IPS-18a (cell line): ENCODE results near the gene DCTN2.

ENCODE experiments used
- H3K27ac ChIP-seq: one replicate; pipeline ENCODE4 v1.5.1; 2013; ENCODE audit warnings: low read length
- H3K27me3 ChIP-seq: one replicate; pipeline ENCODE4 v1.6.1; 2013; ENCODE audit warnings: mild to moderate bottlenecking, low read length; ENCODE audit not compliant: control insufficient read depth, insufficient read depth
- H3K36me3 ChIP-seq: one replicate; pipeline ENCODE4 v1.6.1; 2013; ENCODE audit warnings: low read depth, low read length; ENCODE audit not compliant: control insufficient read depth
- H3K4me1 ChIP-seq: one replicate; pipeline ENCODE4 v1.6.1; 2013; ENCODE audit warnings: low read depth, low read length; ENCODE audit not compliant: control insufficient read depth
- H3K4me3 ChIP-seq: one replicate; pipeline ENCODE4 v1.5.1; 2013; ENCODE audit warnings: low read length
- H3K9ac ChIP-seq: one replicate; pipeline ENCODE4 v1.6.1; 2013; ENCODE audit warnings: mild to moderate bottlenecking, low read length, moderate library complexity
- H3K9me3 ChIP-seq: one replicate; pipeline ENCODE4 v1.6.1; 2013; ENCODE audit warnings: low read depth, low read length; ENCODE audit not compliant: control insufficient read depth

Gene DCTN2

GRCh38 chr12:57554897-57555296 lies 7.9 kb upstream of the DCTN2 start:
- Histone ChIP-seq H3K27me3 (no peaks in the 10 kb centered on the region), H3K27ac (no peak overlapping the region), H3K9me3 (no peaks in the 10 kb centered on the region), H3K4me3 (no peak overlapping the region), H3K36me3 (no peaks in the 10 kb centered on the region), H3K4me1 (peaks cover 21% of the 10 kb centered on the region), H3K9ac (no peak overlapping the region)

DNA sequence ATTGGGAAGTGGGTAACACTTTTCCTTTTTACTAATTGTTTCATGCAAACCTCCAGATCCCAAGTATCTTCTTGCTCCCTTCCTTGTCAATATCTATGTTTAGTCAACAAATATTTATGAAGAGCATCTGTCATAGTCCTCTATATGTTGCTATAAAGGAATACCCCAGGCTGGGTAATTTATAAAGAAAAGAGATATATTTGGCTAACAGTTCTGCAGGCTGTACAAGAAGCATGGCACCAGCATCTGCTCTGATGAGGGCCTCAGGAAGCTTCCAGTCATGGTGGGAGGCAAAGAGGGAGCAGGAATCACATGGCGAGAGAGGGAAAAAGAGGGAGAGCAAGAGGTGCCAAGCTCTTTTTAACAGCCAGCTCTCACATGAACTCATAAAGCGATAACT lies 7.5 kb upstream of the DCTN2 start:
- H3K9me3 ChIP-seq, result no peaks in the 10 kb centered on the region
- no peak overlapping the region for H3K27ac ChIP-seq
- H3K9ac ChIP-seq, result no peak overlapping the region
- H3K4me3 ChIP-seq, result no peak overlapping the region
- H3K4me1 ChIP-seq, result peaks cover 22% of the 10 kb centered on the region
- peaks cover under 1% of the 10 kb centered on the region for H3K27me3 ChIP-seq
- H3K36me3 ChIP-seq, result no peaks in the 10 kb centered on the region

- no peak overlapping the region for H3K4me3 ChIP-seq
Observed at GRCh38 chr12:57553343-57554202, 6.6 kb upstream of the DCTN2 start.

DNA sequence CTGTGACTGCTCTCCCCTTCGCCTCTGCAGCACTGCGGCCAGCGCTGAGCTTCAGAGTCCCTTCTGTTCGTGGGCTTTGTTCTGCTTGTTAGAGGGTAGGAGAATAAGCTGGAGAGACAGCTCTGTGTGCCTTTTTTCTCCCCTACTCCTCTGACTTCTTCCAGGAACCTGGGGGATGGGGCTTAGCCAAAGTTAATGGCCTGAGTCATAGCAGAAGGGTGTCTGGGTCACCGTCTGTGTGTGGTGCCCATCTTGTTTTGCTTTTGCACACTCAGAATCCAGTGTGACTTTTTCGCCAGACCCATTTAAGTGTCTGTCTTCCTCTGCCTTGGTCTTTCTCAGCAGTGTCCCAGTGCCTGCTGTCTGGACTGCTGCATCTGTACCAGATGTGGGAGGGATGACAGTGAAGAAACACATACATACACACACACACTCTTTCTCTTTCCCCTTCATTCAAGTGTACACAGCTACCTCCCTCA lies 5.9 kb upstream of the DCTN2 start:
- Histone ChIP-seq H3K36me3 (no peaks in the 10 kb centered on the region), H3K9ac (no peak overlapping the region), H3K9me3 (no peaks in the 10 kb centered on the region), H3K4me3 (no peak overlapping the region), H3K27me3 (peaks cover 17% of the 10 kb centered on the region), H3K4me1 (peaks cover 27% of the 10 kb centered on the region), H3K27ac (no peak overlapping the region)

More at GRCh38 chr12:57553343-57554202, 6.6 kb upstream of the DCTN2 start:
- Histone ChIP-seq H3K27ac (no peak overlapping the region), H3K4me1 (peaks cover 27% of the 10 kb centered on the region), H3K27me3 (peaks cover 10% of the 10 kb centered on the region), H3K36me3 (no peaks in the 10 kb centered on the region), H3K9ac (no peak overlapping the region), H3K9me3 (no peaks in the 10 kb centered on the region)

DNA sequence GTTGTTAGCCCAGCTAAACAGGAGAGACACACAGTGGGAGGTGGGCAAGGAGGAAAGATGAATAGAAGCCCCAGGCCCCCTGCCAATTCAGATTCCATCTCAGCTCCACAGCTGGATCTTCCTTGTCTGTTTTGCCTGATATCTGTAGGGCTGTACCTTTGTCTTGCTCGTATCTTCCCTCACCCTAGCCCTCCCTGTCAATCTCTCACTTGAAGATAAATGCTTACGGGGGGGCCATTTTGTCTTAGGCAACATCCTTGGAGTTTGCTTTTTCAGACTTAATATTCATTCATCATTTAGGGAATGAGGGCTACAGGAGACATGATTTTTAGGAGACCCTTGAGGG lies 5.3 kb upstream of the DCTN2 start:
- Histone ChIP-seq H3K27me3 (peaks cover 21% of the 10 kb centered on the region), H3K9ac (no peak overlapping the region), H3K36me3 (no peaks in the 10 kb centered on the region), H3K4me3 (no peak overlapping the region), H3K27ac (no peak overlapping the region), H3K4me1 (peaks cover 29% of the 10 kb centered on the region), H3K9me3 (no peaks in the 10 kb centered on the region)

GRCh38 chr12:57551637-57552305 lies 4.8 kb upstream of the DCTN2 start:
- Histone ChIP-seq H3K9me3 (no peaks in the 10 kb centered on the region), H3K9ac (no peak overlapping the region), H3K36me3 (no peaks in the 10 kb centered on the region), H3K4me1 (peaks cover 30% of the 10 kb centered on the region), H3K27me3 (peaks cover 21% of the 10 kb centered on the region), H3K4me3 (no peak overlapping the region), H3K27ac (no peak overlapping the region)

- no peaks in the 10 kb centered on the region for H3K9me3 ChIP-seq
- H3K27me3 ChIP-seq, result peaks cover 21% of the 10 kb centered on the region
- peak overlapping the region; percentile 66 for H3K4me3 ChIP-seq
- H3K9ac ChIP-seq, result peak overlapping the region; percentile 31
- H3K4me1 ChIP-seq, result peaks cover 35% of the 10 kb centered on the region
- H3K36me3 ChIP-seq, result no peaks in the 10 kb centered on the region
- no peak overlapping the region for H3K27ac ChIP-seq
Observed at GRCh38 chr12:57550641-57551549, 3.9 kb upstream of the DCTN2 start.

DNA sequence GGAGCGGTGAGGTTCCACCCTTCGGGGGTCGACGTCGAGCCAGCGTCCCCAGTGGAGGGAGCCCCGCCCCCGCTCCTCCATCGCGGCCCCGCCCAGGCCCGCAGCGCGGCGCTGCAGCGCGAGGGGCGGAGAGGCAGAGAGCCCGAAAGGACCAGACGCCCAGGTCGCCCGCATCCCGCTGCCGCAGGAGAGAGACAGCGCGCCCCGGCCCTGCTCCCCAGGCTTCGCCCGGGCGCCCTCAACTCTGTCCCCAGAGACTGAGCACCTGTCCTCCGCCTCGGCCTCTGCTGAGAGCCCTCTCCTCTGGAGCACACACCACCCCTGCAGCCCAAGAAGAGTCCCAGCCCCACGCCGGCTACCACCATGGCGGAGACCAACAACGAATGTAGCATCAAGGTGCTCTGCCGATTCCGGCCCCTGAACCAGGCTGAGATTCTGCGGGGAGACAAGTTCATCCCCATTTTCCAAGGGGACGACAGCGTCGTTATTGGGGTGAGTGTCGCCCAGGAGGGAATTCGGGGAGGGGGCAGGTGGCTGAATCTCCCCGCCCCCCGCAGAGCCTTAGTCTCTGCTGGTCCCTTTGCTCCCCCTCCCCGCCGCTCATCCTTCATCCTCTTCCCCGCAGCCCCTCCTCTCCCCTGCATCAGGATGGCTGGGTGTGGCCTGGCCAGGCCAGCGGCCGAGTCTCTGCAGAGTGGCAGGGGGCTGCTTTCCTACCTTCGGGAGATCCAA lies 3.1 kb upstream of the DCTN2 start, which contains the start of gene KIF5A:
TSS of gene KIF5A (plus strand) at position 136 of the 732 bp plus-strand sequence. CDS start at position 364, 228 bp downstream.
- Histone ChIP-seq H3K4me3 (peak within 1 kb of the TSS; percentile 66), H3K9me3 (no peaks in the 10 kb centered on the region), H3K9ac (peak within 1 kb of the TSS; percentile 31), H3K4me1 (peaks cover 37% of the 10 kb centered on the region), H3K27me3 (peaks cover 21% of the 10 kb centered on the region), H3K27ac (no peak within 1 kb of the TSS), H3K36me3 (peaks cover under 1% of the 10 kb centered on the region)

DNA sequence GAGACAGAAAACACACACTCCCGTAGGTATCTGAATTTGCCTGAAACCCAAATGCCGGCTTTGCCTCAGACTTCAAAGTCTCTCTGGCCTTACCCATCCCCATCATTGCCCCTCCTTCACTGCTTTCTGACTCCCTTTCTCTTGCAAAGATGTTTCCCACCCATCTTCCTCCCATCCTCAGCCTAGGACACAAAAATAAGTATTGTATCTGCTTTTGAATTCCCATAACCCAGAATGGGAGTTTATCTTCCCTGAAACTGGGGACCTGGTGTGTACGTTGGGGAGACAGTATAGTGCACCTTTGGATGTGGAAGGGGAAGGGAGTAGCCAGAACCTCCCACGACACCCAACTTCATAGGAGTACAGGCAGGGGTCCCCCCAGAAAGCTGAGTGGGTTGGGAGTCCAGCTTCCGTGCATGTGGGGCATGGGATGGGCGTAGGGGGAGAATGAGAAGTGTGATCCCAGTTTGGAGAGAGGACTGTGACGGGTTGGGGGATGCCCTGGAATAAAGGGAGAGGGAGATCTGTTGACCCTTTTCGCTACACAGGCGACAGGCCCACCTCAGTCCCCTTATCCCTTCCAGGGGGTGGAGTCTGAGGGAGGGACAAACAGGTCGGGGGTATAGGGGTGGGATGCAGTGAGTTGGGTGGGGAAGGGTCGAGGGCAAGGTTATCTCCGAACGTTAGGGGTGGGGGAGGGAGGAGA lies 2.4 kb upstream of the DCTN2 start:
- Histone ChIP-seq H3K36me3 (peaks cover 5% of the 10 kb centered on the region), H3K4me3 (peak overlapping the region; percentile 66), H3K9ac (no peak overlapping the region), H3K4me1 (peaks cover 37% of the 10 kb centered on the region), H3K27me3 (peaks cover 21% of the 10 kb centered on the region), H3K9me3 (no peaks in the 10 kb centered on the region), H3K27ac (no peak overlapping the region)

GRCh38 chr12:57548488-57548887 lies 1.5 kb upstream of the DCTN2 start:
- Histone ChIP-seq H3K27me3 (peaks cover 21% of the 10 kb centered on the region), H3K4me1 (peaks cover 37% of the 10 kb centered on the region), H3K36me3 (peaks cover 5% of the 10 kb centered on the region), H3K4me3 (no peak overlapping the region), H3K9ac (no peak overlapping the region), H3K9me3 (no peaks in the 10 kb centered on the region), H3K27ac (no peak overlapping the region)
